AG20443 (cell line): Measurements from ENCODE around the gene CERS4.
"Not testable (repeated sequence)": the region's sequence is repeated elsewhere in the genome, so short reads cannot be mapped to it uniquely, and the experiment has no call there.

Experiments
- DNase-seq: peaks from one replicate; pipeline ENCODE4 v3.0.0; 2012; ENCODE audit warnings: low spot score, mixed read lengths

Gene CERS4

DNA sequence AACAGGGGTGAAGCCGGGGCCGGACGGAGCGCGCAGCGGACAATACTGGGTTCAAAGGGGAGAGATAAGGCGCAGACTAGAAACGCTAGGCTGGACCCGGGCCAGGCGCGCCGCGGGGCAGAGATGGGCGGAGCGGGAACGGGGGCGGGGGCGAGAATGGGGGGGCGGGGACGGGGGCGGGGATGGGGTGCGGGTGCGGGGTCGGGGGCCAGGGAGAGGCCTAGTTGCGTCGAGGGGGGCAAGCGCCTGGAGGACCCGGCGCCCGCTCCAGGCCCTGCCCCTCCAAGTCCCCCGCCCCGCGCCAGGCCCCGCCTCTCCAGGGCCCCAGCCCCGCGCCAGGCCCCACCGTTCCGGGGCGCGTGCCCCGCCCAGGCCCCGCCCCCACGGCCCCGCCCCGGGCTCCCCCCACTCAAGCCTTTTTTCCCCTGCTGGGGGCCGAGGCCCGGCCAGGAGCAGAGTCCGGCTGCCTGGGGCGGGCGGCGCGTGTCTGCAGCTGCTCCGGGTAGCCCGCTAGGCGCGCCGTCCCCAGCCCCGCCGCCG lies at the start of gene CERS4:
TSS of gene CERS4 (plus strand) at position 449 of the 540 bp plus-strand sequence. CDS start 41,707 bp downstream, outside the sequence.
- DNase-seq, result peak; percentile 51

DNA sequence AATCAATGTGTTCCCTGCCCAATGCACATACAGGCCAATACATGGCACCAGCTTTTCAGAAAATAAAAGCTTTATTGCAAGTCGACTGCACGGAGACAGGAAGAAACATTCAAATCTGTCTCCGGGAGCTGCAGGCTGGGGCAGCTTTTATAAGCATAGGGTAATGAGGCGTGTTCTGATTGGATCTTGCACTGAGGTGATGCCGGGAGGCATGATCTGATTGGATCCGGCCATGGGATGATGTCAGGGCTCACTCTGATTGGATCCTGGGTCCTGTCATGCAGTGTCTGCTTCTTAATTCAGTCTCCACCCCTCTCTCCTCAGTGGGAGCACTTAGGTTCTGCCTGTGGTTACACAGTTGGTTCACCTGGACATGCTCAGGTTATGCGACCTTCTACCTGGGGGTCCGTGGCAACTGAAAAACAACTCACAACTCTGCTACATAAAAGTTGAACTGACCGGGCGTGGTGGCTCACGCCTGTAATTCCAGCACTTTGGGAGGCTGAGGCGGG lies 48.0 kb upstream of the CERS4 start:
- DNase-seq, result no peak

GRCh38 chr19:8163759-8164158 lies 45.4 kb upstream of the CERS4 start:
- no peak for DNase-seq

- DNase-seq, result no peak
Measured at GRCh38 chr19:8167985-8168384, 41.2 kb upstream of the CERS4 start.

- DNase-seq, result no peak
Measured at GRCh38 chr19:8168537-8168936, 40.6 kb upstream of the CERS4 start.

- no peak for DNase-seq
Measured at GRCh38 chr19:8174706-8175105, 34.5 kb upstream of the CERS4 start.

- DNase-seq, result no peak
Measured at GRCh38 chr19:8180018-8180417, 29.2 kb upstream of the CERS4 start.

DNA sequence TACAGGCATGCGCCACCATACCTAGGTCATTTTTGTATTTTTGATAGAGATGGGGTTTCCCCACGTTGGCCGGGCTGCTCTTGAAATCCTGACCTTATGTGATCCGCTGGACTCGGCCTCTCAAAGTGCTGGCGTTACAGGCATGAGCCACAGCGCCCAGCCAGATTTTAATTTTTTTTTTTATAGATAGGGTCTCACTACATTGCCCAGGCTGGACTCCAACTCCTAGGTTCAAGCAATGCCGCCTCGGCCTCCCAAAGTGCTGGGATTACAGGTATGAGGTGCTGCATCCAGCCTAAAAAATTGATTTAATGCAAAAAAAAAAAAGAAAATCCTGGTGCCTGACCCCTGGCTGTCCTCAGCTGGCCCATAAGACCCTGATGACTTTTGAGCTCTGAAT lies 24.9 kb upstream of the CERS4 start:
- no peak for DNase-seq

DNA sequence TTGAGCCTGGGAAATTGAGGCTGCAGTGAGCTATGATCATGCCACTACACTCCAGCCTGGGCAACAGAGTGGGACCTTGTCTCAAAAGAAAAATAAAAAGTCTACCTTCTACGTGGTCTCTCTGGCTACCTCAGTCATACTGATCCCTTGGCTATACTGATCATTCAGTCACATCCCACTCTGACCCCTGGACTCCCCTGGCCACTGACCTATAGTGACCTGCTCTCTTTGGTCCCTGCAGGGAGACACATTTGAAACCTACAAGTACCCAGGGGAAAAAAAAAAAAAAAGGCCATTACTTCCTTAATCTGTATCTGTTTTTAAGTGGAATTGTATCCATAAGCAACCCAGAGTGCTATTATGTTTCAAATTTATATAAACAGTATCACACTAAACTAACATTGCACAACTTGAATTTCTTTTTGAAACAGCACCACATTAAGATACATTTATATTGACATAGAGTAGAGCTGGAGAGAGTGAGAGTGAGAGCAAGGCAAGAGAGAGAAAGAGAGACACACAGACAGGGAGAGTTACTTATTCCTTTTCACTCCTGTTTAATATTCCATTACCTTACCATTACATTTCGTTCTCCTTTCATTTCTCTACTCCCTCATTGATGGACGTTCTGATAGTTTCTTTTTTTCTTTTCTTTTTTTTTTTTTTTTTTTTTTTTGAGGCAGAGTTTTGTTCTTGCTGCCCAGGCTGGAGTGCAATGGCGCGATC lies 23.7 kb upstream of the CERS4 start:
- no peak for DNase-seq

- no peak for DNase-seq
Measured at GRCh38 chr19:8192221-8192820, 16.8 kb upstream of the CERS4 start.

DNA sequence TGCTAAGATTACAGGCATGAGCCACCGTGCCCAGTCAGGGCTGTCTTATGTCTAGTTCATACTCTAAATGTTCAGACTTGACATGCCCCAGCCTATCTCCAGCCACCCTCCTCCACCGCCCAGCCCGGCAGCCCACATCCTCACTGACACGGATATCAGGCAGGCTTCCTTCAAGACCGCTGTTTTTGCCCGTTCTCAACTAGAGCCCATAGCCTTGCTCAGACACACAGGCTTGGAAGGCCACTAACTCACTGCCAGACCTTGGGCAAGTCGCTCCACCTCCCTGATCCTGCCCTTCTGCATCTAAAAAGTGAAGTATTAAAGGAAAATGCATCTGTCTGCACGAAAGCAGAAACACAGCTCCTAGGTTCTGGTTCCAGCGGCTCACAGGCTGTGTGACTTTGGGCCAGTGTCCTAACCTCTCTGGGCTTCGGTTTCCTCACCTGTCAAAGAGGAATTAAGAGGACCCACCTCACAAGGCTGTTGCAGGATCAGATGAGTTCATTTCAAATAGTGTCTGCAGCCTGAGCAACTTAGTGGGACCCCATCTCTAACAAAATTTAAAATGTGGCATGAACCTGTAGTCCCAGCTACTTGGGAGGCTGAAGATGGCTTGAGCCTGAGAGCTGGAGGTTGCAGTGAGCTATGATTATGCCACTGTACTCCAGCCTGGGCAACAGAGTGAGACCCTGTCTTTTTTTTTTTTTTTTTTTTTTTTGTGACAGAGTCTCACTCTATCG lies 14.5 kb upstream of the CERS4 start:
- DNase-seq, result no peak

GRCh38 chr19:8196271-8196927 lies 12.8 kb upstream of the CERS4 start:
- DNase-seq, result peak; percentile 1

DNA sequence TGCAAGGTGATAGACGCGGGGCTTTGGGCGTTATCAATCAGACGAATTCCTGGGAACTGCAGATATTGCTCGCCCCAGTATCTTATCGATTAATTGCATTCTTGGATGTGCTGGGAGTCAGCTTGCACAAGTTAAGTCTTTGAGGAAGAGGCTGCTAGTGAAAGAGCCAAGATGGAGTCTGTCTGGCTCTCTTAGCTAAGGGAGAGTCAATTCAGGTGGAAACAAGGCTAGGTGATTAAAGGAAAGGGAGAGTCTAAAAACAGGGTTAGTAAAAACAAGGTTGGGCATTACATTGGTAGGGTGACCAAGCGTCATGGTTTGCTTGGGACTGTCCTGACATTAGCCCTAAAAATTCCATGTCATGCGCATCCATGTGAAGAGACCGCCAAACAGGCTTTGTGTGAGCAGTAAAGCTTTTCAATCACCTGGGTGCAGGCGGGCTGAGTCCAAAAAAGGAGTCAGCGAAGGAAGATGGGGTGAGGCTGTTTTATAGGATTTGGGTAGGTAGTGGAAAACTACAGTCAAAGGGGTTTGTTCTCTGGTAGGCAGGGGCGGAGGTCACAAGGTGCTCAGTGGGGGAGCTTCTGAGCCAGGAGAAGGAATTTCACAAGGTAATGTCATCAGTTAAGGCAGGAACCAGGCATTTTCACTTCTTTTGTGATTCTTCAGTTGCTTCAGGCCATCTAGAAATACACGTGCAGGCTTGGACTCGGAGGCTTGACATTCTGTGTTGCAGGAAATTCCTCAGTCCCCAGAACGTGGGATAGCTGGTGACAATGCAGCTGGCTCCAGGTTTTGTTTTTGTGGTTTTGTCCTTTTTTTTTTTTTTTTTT lies 5.7 kb upstream of the CERS4 start:
- DNase-seq, result peak; percentile 5

DNA sequence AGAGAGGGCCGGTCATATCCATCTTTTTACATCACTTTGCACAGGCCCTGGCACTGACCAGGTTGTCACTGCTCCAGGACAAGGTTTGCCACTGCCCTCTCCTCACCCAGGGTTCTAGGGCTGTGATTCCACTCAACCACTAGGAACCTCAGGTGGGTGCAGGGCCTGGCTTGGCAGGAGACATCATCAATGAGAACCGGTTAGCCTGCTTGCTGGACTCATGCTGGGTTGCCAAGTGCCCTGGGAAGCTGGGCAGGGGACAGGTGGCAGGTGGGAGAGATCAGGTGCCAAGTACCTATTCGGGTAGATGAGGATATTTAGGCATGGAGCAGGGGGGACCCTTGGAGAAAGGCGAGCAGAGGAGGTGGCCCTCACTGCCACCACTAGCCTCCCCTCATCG lies 4.2 kb upstream of the CERS4 start:
- DNase-seq, result no peak

- DNase-seq, result no peak
Measured at GRCh38 chr19:8206147-8207087, 2.8 kb upstream of the CERS4 start.

DNA sequence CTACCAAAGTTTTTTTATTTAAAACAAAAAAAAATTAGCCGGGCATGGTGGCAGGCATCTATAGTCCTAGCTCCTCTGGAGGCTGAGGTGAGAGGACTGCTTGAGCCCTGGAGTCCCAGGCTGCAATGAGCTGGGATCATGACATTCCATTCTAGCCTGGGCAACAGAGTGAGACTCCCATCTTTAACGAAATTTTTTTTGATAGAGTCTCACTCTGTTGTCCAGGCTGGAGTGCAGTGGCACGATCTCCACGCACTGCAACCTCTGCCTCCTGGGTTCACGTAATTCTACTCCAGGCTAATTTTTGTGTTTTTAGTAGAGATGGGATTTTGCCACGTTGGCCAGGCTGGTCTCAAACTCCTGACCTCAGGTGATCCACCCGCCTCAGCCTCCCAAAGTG lies 1.8 kb upstream of the CERS4 start:
- DNase-seq, result not testable (repeated sequence)

DNA sequence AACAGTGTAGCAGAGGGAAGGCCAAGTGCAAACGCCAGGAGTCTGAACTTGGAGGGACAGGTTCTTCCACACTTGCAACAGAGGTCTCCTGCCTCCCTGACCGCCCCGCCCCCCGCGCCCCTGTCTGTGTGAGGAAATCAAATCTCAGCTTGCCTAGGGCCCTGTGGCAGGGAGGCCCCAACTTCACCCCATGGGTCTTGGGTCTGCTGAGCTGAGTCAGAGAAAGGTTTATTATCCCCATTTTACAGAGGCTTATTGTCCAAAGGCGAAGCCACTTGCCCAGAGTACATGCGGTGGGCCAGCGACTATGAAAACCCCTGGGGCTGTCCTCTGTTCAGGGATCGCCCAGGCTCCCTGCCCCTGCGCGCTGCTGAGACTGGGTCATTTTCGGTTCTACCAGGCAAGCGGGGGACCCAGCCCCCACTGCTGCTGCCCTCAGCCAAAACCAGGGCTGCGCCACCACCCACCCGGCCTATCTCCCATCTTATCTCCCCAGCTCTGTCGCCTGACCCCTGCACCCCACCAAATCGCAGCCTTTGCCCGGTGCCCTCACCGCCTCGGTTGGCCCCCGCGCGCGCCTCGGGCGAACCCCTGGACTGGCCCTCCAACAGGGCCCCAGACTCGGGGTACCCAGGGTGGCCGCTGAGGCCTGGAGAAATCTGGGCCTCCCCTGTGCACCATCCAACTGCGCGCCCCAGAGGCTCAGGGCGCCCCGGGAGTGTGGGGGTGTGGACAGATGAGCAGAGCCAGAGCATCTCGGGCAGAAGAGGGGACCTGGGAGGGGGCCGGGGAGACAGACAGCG lies 850 bp upstream of the CERS4 start:
- DNase-seq, result no peak

DNA sequence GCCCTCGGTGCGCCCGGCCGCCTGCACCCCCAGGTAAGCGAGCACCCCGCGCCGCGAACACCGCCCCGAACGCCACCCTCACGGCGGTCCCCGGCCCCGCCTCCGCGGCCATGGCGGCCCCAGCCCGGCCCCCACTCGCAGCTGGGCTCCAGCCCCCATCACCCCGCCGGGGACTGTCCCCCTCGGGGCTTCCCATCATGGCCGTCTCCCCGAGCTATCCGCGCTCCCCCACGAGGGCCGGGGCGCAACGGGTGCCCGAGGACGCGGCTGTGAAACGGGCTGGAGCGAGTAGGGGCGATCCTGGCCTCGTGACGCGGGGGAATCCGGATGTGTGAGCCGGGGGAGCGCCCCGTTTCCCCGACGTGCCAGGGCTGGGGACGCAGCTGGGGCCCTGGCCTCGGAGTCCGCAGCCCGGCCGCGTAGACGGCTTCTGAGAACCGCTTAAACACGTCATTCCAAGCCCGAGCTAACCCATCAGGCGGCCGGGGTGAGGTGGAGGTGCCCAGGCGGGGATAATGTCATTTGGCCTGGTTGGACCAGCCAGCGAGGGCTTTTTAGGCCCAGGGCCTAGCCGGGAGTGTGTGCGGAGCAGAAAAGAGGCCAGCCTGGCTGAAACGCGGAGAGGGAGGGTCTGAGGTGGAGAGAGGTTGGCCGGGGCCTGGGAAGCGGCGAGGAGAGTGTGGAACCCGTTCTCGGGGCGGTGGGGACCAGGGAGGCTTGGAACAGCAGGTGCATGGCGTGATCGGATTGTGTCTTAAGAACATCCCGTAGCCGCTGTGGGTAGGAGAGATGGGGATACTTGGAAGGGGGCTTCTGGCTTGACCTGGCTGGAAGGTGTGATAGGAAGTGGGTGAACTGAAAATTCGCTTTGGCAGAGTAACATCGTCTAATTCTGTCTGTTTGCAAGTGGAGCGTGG lies 550 bp downstream of the CERS4 start:
- DNase-seq, result peak; percentile 24
